Adrenal gland (tissue), 12 donors: ENCODE measurements around the gene PDGFD. TPM values are rescaled to one million over a fixed set of nuclear protein-coding genes. Genes with fewer than 3 reads are reported as not detected.

Experiments
- DNase-seq, 7 donors: peaks; one replicate each; pipeline ENCODE4 v3.0.0-alpha.2; 2019 to 2020
- H3K27ac ChIP-seq, 5 donors: fragments of 200-600 bp; sonication (generic) in 4 of 5; 1 replicate in 3 of 5; 2 replicates in 2 of 5; pipeline versions ENCODE4 v1.5.1 to v1.8.0; 2016 to 2020; ENCODE audit warnings: mild to moderate bottlenecking in 1 of 5
- H3K27me3 ChIP-seq: fragments of 200-600 bp; 2 replicates; pipeline ENCODE4 v1.8.0; 2021
- H3K36me3 ChIP-seq, 2 donors: fragments of 200-600 bp; replicated peaks in 1 of 2; 1 replicate in 1 of 2; 2 replicates in 1 of 2; pipeline versions ENCODE4 v1.5.1 to v1.8.0; 2018 to 2022
- H3K4me1 ChIP-seq, 2 donors: fragments of 200-600 bp; replicated peaks in 1 of 2; 1 replicate in 1 of 2; 2 replicates in 1 of 2; pipeline versions ENCODE4 v1.5.1 to v1.8.0; 2018 to 2021
- H3K4me3 ChIP-seq, 4 donors: fragments of 200-600 bp; sonication (generic) in 3 of 4; one replicate each; pipeline ENCODE4 v1.5.1; 2016 to 2018
- H3K9me3 ChIP-seq, 3 donors: fragments of 200-600 bp; sonication (generic) in 1 of 3; replicated peaks in 1 of 3; 1 replicate in 2 of 3; 2 replicates in 1 of 3; pipeline versions ENCODE4 v1.5.1 to v1.8.0; 2016 to 2021
- POLR2A ChIP-seq, 2 donors: fragments of 450-650 bp; IDR thresholded peaks; one replicate each; pipeline ENCODE4 v1.6.1; 2017; ENCODE audit warnings: antibody characterized with exemption in 2 of 2, mild to moderate bottlenecking in 2 of 2, moderate library complexity in 1 of 2
- WGBS, 4 donors: extraction: QIAGEN DNeasy Blood & Tissue Kit in 2 of 4; methylation state at CpG; one replicate each; pipeline versions ENCODE4 v1.1.5 to v1.1.7; 2013 to 2017; 5-methylcytosine and 5-hydroxymethylcytosine counted together
- intact Hi-C, 2 donors: fragments of 100-400 bp; cut with DNase I; formaldehyde crosslinking; loops; one replicate each; pipeline versions ENCODE4 v1.14.1 to v1.15.0; 2022 to 2023
- polyA plus RNA-seq, 3 donors: library from polyadenylated mRNA; stranded (reverse); fragments of 200-250 nt in 2 of 3; fragments of 350-450 nt in 1 of 3; fragmentation: Illumina TruSeq in 1 of 3; extraction: RNeasy Lipid Tissue Mini Kit (QIAGEN cat#74804) in 1 of 3; gene quantifications; one replicate each; pipeline ENCODE4 v1.2.3, GENCODE V29; 2013 to 2014
- total RNA-seq, 9 donors: library from RNA; depleted of rRNA in 4 of 9; stranded (reverse); fragments of >200 nt in 4 of 9; fragments of 120-200 nt in 1 of 9; fragmentation: NEBNext Ultra II Directional in 1 of 9; extraction: Animal tissue kit (Norgen Biotek cat#: 25700) in 1 of 9; gene quantifications; one replicate each; pipeline versions ENCODE4 v1.1.0 to v1.2.4, GENCODE V29; 2013 to 2023
- TF ChIP-seq, protein P1 (sequence below), 6 experiments: fragments of 450-650 bp in 4 of 6; fragments of 200-600 bp in 2 of 6; sonication (generic) in 1 of 6; IDR thresholded peaks; 1 replicate in 5 of 6; 2 replicates in 1 of 6; pipeline versions ENCODE4 v1.5.1 to v1.8.0; 2016 to 2021; ENCODE audit warnings: antibody characterized with exemption in 6 of 6, mild to moderate bottlenecking in 2 of 6, moderate library complexity in 1 of 6
- donor health status: healthy with polysubstance abuse.
- donor health status: Bipolar disorder and iron deficiency.
- donor health status: DM: yes; HTN: yes; CAD: no.
- donor health status: DM: no; HTN: no; CAD: no.
- donor health status: DM: no; HTN: no; CAD: no.
- donor health status: DM: yes; HTN: yes; CAD: no.

Gene PDGFD
- total and polyA plus RNA-seq, 12 donors: 42.7 to 297 (median 199) TPM

DNA sequence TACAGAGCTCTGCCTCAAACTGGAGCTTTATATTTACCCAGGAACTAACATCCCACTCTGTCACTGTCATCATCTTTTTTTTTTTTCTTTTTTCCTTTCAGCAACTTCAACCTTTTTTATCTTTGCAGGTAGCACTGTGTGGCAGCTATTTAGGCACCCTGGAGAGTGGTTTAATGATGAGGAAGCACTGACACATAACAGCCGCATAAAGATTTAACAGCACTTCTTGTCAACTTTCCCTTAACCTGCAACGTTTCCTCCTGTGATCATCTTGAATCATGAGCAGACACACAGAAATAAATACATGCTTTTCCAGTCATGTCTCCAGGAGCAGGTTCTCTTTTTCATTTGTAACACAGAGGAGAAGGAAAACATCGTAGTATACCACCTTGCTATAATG is 34.8 kb downstream of the PDGFD start:
- TF ChIP-seq, protein P1, sequence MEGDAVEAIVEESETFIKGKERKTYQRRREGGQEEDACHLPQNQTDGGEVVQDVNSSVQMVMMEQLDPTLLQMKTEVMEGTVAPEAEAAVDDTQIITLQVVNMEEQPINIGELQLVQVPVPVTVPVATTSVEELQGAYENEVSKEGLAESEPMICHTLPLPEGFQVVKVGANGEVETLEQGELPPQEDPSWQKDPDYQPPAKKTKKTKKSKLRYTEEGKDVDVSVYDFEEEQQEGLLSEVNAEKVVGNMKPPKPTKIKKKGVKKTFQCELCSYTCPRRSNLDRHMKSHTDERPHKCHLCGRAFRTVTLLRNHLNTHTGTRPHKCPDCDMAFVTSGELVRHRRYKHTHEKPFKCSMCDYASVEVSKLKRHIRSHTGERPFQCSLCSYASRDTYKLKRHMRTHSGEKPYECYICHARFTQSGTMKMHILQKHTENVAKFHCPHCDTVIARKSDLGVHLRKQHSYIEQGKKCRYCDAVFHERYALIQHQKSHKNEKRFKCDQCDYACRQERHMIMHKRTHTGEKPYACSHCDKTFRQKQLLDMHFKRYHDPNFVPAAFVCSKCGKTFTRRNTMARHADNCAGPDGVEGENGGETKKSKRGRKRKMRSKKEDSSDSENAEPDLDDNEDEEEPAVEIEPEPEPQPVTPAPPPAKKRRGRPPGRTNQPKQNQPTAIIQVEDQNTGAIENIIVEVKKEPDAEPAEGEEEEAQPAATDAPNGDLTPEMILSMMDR (IDR thresholded peaks at IDR 0.05): no peak
- no peak for TF ChIP-seq POLR2A (IDR thresholded peaks at IDR 0.05)
- H3K36me3 ChIP-seq: no peaks in the 10 kb centered on the region
- no peak for DNase-seq
- H3K4me1 ChIP-seq: peaks cover 0 to 9% of the 10 kb centered on the region in 2 donors
- H3K9me3 ChIP-seq: no peaks in the 10 kb centered on the region
- no peak overlapping the region for H3K27ac ChIP-seq
- 74 to 79% (median 78%) methylated on average over 3 of the region's 3 CpGs for WGBS, 4 donors
- no peak overlapping the region for H3K4me3 ChIP-seq
- H3K27me3 ChIP-seq: no peaks in the 10 kb centered on the region
- intact Hi-C loops: no loop called here

DNA sequence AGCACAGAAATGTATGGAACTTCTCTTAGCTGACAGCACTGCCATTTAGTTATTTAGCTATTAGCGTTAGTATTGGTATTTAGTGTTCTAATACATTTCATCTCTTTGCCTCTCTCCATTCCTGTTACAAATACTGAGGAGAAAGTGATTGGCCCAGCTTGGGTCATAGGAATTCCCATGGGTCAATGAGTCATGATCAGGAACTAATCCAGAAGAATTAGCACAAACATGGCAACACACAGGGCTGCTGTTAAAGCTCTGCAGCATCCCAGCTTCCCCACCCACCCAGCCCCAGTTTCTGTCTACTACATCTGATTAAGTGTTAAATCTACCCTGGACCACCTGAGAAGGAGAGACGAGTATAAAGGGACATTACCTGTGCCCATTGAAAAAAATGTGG is 36.1 kb downstream of the PDGFD start:
- Histone ChIP-seq H3K36me3 (no peaks in the 10 kb centered on the region), H3K27ac (no peak overlapping the region), H3K4me1 (peaks cover 0 to 16% of the 10 kb centered on the region in 2 donors), H3K9me3 (no peaks in the 10 kb centered on the region), H3K4me3 (no peak overlapping the region), H3K27me3 (no peaks in the 10 kb centered on the region)
- TF ChIP-seq, protein P1 (IDR thresholded peaks at IDR 0.05): no peak
- no peak for TF ChIP-seq POLR2A (IDR thresholded peaks at IDR 0.05)
- no peak for DNase-seq
- WGBS, 4 donors: 95 to 100% (median 96%) methylated on average over 2 of the region's 2 CpGs
- intact Hi-C loops: no loop called here

DNA sequence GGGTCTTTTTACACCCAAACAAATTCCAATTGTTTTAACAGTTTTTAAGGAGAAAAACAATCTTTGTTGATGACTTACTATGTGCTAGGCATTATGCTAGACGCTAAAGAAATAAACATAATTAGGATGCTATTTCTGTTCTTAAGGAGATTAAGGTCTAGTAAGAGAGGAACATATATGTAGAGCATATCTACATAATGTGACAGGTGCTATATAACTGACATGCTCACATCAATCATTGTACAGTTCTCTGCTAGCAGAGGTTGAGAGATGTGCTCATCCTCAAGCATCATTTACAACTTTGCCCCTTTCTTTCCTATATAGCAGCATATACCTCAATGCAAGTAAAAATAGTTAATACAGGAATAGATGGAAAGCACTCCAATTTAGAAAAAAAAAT is 37.5 kb downstream of the PDGFD start:
- no peaks in the 10 kb centered on the region for H3K27me3 ChIP-seq
- no peak overlapping the region for H3K4me3 ChIP-seq
- no peak overlapping the region for H3K27ac ChIP-seq
- no peak for TF ChIP-seq POLR2A (IDR thresholded peaks at IDR 0.05)
- TF ChIP-seq, protein P1 (IDR thresholded peaks at IDR 0.05): no peak
- no peak for DNase-seq
- peaks cover 0 to 26% of the 10 kb centered on the region in 2 donors for H3K4me1 ChIP-seq
- no peaks in the 10 kb centered on the region for H3K9me3 ChIP-seq
- H3K36me3 ChIP-seq: no peaks in the 10 kb centered on the region
- WGBS, 4 donors: 89 to 100% (median 91%) methylated on average over 1 of the region's 1 CpG
- intact Hi-C loops: no loop called here

DNA sequence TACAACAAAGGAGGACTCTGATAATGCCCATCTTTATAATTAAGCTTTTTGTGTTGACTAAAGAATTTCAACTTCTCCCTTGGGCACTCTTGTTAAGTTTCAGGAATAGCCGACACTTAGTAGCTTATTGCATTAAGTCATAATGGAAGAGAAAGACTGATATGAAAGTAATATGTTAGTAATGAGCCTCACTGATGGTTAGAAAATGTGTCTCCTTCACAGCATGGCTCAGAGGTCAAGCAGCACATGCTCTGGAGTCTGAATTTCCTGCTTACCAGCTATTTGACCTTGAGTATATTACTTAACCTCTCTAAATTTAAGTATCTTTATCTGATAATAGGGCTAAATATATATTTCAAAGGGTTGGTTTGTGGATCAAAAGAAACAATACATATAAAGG is 39.0 kb downstream of the PDGFD start:
- no peak overlapping the region for H3K4me3 ChIP-seq
- TF ChIP-seq, protein P1 (IDR thresholded peaks at IDR 0.05): no peak
- no peak for TF ChIP-seq POLR2A (IDR thresholded peaks at IDR 0.05)
- intact Hi-C loops: no loop called here
- no peak overlapping the region for H3K27ac ChIP-seq
- H3K9me3 ChIP-seq: no peaks in the 10 kb centered on the region
- no peaks in the 10 kb centered on the region for H3K36me3 ChIP-seq
- no peaks in the 10 kb centered on the region for H3K27me3 ChIP-seq
- peaks cover 0 to 30% of the 10 kb centered on the region in 2 donors for H3K4me1 ChIP-seq
- 39 to 48% (median 42%) methylated on average over 1 of the region's 1 CpG for WGBS, 4 donors
- no peak for DNase-seq
